PC-9 (cell line): ENCODE results near the gene ADCY2. TPM values are rescaled to one million over a fixed set of nuclear protein-coding genes. Genes with fewer than 3 reads are reported as not detected.

Source experiments
- BruUV-seq: library from RNA; stranded (reverse); fragments of 400-500 nt; replicated peaks from 2 replicates; lab custom pipeline; 2021; lab: Mats Ljungman, UMichigan
- CTCF ChIA-PET: fragments of 300-600 bp; sonication (Branson Sonifier 250); formaldehyde crosslinking; loops from one replicate; lab custom pipeline; 2022; ENCODE audit warnings: antibody characterized with exemption; lab: Charles Lee
- POLR2A ChIA-PET: fragments of 300-600 bp; sonication (Branson Sonifier 250); formaldehyde crosslinking; loops from one replicate; lab custom pipeline; 2022; ENCODE audit warnings: antibody characterized with exemption; ENCODE audit not compliant: unreplicated experiment; lab: Charles Lee
- DNase-seq, 2 experiments: peaks; one replicate each; pipeline versions ENCODE4 v3.0.0 to v3.0.0-alpha.2; 2015 to 2022; ENCODE audit warnings: mixed read lengths in 1 of 2
- H2AFZ ChIP-seq: fragments of 200-600 bp; sonication (generic); 2 replicates; pipeline ENCODE4 v1.8.1; 2017; ENCODE audit warnings: antibody characterized with exemption
- H3F3A ChIP-seq: fragments of 200-600 bp; sonication (generic); 2 replicates; pipeline ENCODE4 v1.8.1; 2017; ENCODE audit warnings: antibody characterized with exemption, mild to moderate bottlenecking, low read depth; ENCODE audit not compliant: insufficient read depth
- H3K27ac ChIP-seq: fragments of 200-600 bp; sonication (generic); 2 replicates; pipeline ENCODE4 v1.6.1; 2016; ENCODE audit warnings: mixed run types
- H3K27me3 ChIP-seq: fragments of 200-600 bp; sonication (generic); 2 replicates; pipeline ENCODE4 v1.6.1; 2016; ENCODE audit warnings: low read depth, mixed run types; ENCODE audit not compliant: insufficient read depth
- H3K36me3 ChIP-seq: fragments of 200-600 bp; sonication (generic); 2 replicates; pipeline ENCODE4 v1.6.1; 2016; ENCODE audit warnings: low read depth, mixed run types
- H3K4me1 ChIP-seq: fragments of 200-600 bp; sonication (generic); replicated peaks from 2 replicates; pipeline ENCODE4 v1.6.1; 2016; ENCODE audit warnings: mixed run types; ENCODE audit not compliant: insufficient read depth
- H3K4me2 ChIP-seq: fragments of 200-600 bp; sonication (generic); 2 replicates; pipeline ENCODE4 v1.6.1; 2017; ENCODE audit warnings: mixed run types
- H3K4me3 ChIP-seq: fragments of 200-600 bp; sonication (generic); 2 replicates; pipeline ENCODE4 v1.6.1; 2016; ENCODE audit warnings: mixed run types
- H3K79me2 ChIP-seq: fragments of 200-600 bp; sonication (generic); 2 replicates; pipeline ENCODE4 v1.6.1; 2017; ENCODE audit warnings: low read depth, mixed run types
- H3K9me2 ChIP-seq: fragments of 200-600 bp; sonication (generic); 2 replicates; pipeline ENCODE4 v1.8.1; 2017; ENCODE audit warnings: mild to moderate bottlenecking; ENCODE audit not compliant: insufficient read depth
- H3K9me3 ChIP-seq: fragments of 200-600 bp; sonication (generic); 2 replicates; pipeline ENCODE4 v1.8.1; 2016; ENCODE audit warnings: low read depth; ENCODE audit not compliant: insufficient read depth
- H4K20me1 ChIP-seq: fragments of 200-600 bp; sonication (generic); 2 replicates; pipeline ENCODE4 v1.8.1; 2017; ENCODE audit not compliant: insufficient read depth
- CTCF ChIP-seq: fragments of 200-600 bp; sonication (generic); conservative IDR thresholded peaks from 2 replicates; pipeline ENCODE4 v1.6.1; 2017; ENCODE audit warnings: mixed run types, antibody characterized with exemption, mild to moderate bottlenecking, moderate library complexity
- EZH2 ChIP-seq: fragments of 200-600 bp; sonication (generic); IDR thresholded peaks from 2 replicates; pipeline ENCODE4 v1.8.0; 2017; ENCODE audit warnings: antibody characterized with exemption, low read depth
- intact Hi-C: fragments of 100-400 bp; cut with micrococcal nuclease; formaldehyde crosslinking; loops from one replicate; pipeline ENCODE4 v1.10.0; 2022; ENCODE audit not compliant: unreplicated experiment
- total RNA-seq: library from RNA; stranded (reverse); gene quantifications from 2 replicates; pipeline ENCODE4 v1.2.3, GENCODE V29; 2021

ADCY2 gene
- total RNA-seq, 1 experiment from 2014 or later: not detected

GRCh38 chr5:7473668-7474215, 77.8 kb downstream of the ADCY2 start:
- CTCF ChIA-PET: no interaction called here

GRCh38 chr5:7474821-7475403, 79.0 kb downstream of the ADCY2 start:
- CTCF ChIA-PET: no interaction called here
- no peak overlapping the region for H3K4me3 ChIP-seq
- no peaks in the 10 kb centered on the region for H3K4me1 ChIP-seq
- POLR2A ChIA-PET: no interaction called here
- TF ChIP-seq CTCF: no peak
- no peak for TF ChIP-seq EZH2
- 0 out of 2 replicates have a peak, but pooled peaks cover 6% of the 10 kb centered on the region for H3K9me3 ChIP-seq
- H3K27me3 ChIP-seq: peaks cover 13% of the 10 kb centered on the region; the same call in 1 of the 2 replicates
- H2AFZ ChIP-seq: no peak overlapping the region
- no peaks in the 10 kb centered on the region for H3F3A ChIP-seq
- H3K79me2 ChIP-seq: no peaks in the 10 kb centered on the region
- H3K4me2 ChIP-seq: no peak overlapping the region
- no peak for DNase-seq
- no peak overlapping the region for H3K27ac ChIP-seq
- BruUV-seq: no TSS peak
- H3K36me3 ChIP-seq: no peaks in the 10 kb centered on the region
- intact Hi-C loops: no loop called here
- H4K20me1 ChIP-seq: no peaks in the 10 kb centered on the region
- H3K9me2 ChIP-seq: no peaks in the 10 kb centered on the region

More at GRCh38 chr5:7473668-7474215, 77.8 kb downstream of the ADCY2 start:
- Histone ChIP-seq H3F3A (no peaks in the 10 kb centered on the region), H3K36me3 (no peaks in the 10 kb centered on the region), H3K9me3 (0 out of 2 replicates have a peak, but pooled peaks cover 6% of the 10 kb centered on the region), H2AFZ (no peak overlapping the region), H3K4me1 (no peaks in the 10 kb centered on the region), H3K9me2 (no peaks in the 10 kb centered on the region), H3K4me2 (no peak overlapping the region), H3K79me2 (no peaks in the 10 kb centered on the region), H3K4me3 (no peak overlapping the region), H4K20me1 (no peaks in the 10 kb centered on the region), H3K27me3 (peaks cover 13% of the 10 kb centered on the region; the same call in 1 of the 2 replicates), H3K27ac (no peak overlapping the region)
- POLR2A ChIA-PET: no interaction called here
- TF ChIP-seq EZH2 (no peak), CTCF (no peak)
- DNase-seq: no peak
- no TSS peak for BruUV-seq
- intact Hi-C loops: no loop called here

- ChIA-PET POLR2A (no interaction called here), CTCF (no interaction called here)
- no peaks in the 10 kb centered on the region for H3K79me2 ChIP-seq
- H3K4me2 ChIP-seq: no peak overlapping the region
- H3K4me1 ChIP-seq: no peaks in the 10 kb centered on the region
- H4K20me1 ChIP-seq: no peaks in the 10 kb centered on the region
- H3K27me3 ChIP-seq: peaks cover 13% of the 10 kb centered on the region; the same call in 1 of the 2 replicates
- no peaks in the 10 kb centered on the region for H3K9me2 ChIP-seq
- DNase-seq: no peak
- H3K4me3 ChIP-seq: no peak overlapping the region
- H2AFZ ChIP-seq: no peak overlapping the region
- H3F3A ChIP-seq: no peaks in the 10 kb centered on the region
- intact Hi-C loops: no loop called here
- H3K27ac ChIP-seq: no peak overlapping the region
- H3K36me3 ChIP-seq: no peaks in the 10 kb centered on the region
- no peaks in the 10 kb centered on the region for H3K9me3 ChIP-seq
- TF ChIP-seq EZH2: no peak
- no peak for TF ChIP-seq CTCF
- no TSS peak for BruUV-seq
These were observed 82.5 kb downstream of the ADCY2 start for GRCh38 chr5:7478459-7478858.
